ENCODE results near the gene MRPS17. TPM values are rescaled to one million over a fixed set of nuclear protein-coding genes. Genes with fewer than 3 reads are reported as not detected.
A peak's percentile ranks its signal among the peaks of the same experiment; 100 is the strongest.

The MRPS17 gene
- total RNA-seq, 6 experiments from 2014 or later: 14.5 to 20.1 (median 16.2) TPM

GRCh38 chr7:55973747-55974250 lies 22.1 kb downstream of the MRPS17 start:
- no peak for TF ChIP-seq CTCF (IDR thresholded peaks at IDR 0.05)
- peaks cover 5% of the 10 kb centered on the region for H3K36me3 Mint-ChIP-seq (ENCODE audit: low read depth)
- no peak overlapping the region for H3K27ac Mint-ChIP-seq

GRCh38 chr7:55975988-55976633 lies 24.4 kb downstream of the MRPS17 start:
- no peaks in the 10 kb centered on the region for H3K9me3 Mint-ChIP-seq
- DNase-seq: no peak
- TF ChIP-seq CTCF (IDR thresholded peaks at IDR 0.05): no peak
- H3K4me3 Mint-ChIP-seq: no peak overlapping the region
- H3K4me1 Mint-ChIP-seq (ENCODE audit: low read depth): peaks cover 17% of the 10 kb centered on the region
- H3K27ac Mint-ChIP-seq: no peak overlapping the region; the same call in 1 of the 2 replicates
- no peaks in the 10 kb centered on the region; the same call in 1 of the 2 replicates for H3K27me3 Mint-ChIP-seq (ENCODE audit: insufficient read depth)
- peaks cover 21% of the 10 kb centered on the region for H3K36me3 Mint-ChIP-seq (ENCODE audit: low read depth)

More at GRCh38 chr7:55973747-55974250, 22.1 kb downstream of the MRPS17 start:
- H3K9me3 Mint-ChIP-seq: no peaks in the 10 kb centered on the region
- no peak overlapping the region for H3K4me3 Mint-ChIP-seq
- peaks cover 17% of the 10 kb centered on the region for H3K4me1 Mint-ChIP-seq (ENCODE audit: low read depth)
- H3K27me3 Mint-ChIP-seq (ENCODE audit: insufficient read depth): peaks cover 2% of the 10 kb centered on the region; the same call in 1 of the 2 replicates
- DNase-seq: no peak

- Mint-ChIP-seq H3K9me3 (no peaks in the 10 kb centered on the region), H3K36me3 (ENCODE audit: low read depth) (peaks cover 23% of the 10 kb centered on the region), H3K27ac (peak overlapping the region; percentile 81), H3K27me3 (ENCODE audit: insufficient read depth) (peaks cover 2% of the 10 kb centered on the region), H3K4me1 (ENCODE audit: low read depth) (peaks cover 17% of the 10 kb centered on the region), H3K4me3 (peak overlapping the region; percentile 58)
- peak; percentile 85 for DNase-seq
- no peak for TF ChIP-seq CTCF (IDR thresholded peaks at IDR 0.05)
These were observed 26.2 kb downstream of the MRPS17 start for GRCh38 chr7:55977831-55978230.

- no peak for TF ChIP-seq CTCF (IDR thresholded peaks at IDR 0.05)
- Mint-ChIP-seq H3K4me3 (no peak overlapping the region), H3K4me1 (ENCODE audit: low read depth) (peaks cover 24% of the 10 kb centered on the region), H3K36me3 (ENCODE audit: low read depth) (peaks cover 23% of the 10 kb centered on the region), H3K27me3 (ENCODE audit: insufficient read depth) (peaks cover 2% of the 10 kb centered on the region), H3K27ac (no peak overlapping the region), H3K9me3 (no peaks in the 10 kb centered on the region)
- DNase-seq: no peak
These were observed 28.6 kb downstream of the MRPS17 start for GRCh38 chr7:55980266-55980665.

- no peak overlapping the region for H3K4me3 Mint-ChIP-seq
- TF ChIP-seq CTCF (IDR thresholded peaks at IDR 0.05): no peak
- peaks cover 7% of the 10 kb centered on the region for H3K4me1 Mint-ChIP-seq (ENCODE audit: low read depth)
- H3K9me3 Mint-ChIP-seq: no peaks in the 10 kb centered on the region
- H3K36me3 Mint-ChIP-seq (ENCODE audit: low read depth): peaks cover 23% of the 10 kb centered on the region
- H3K27ac Mint-ChIP-seq: no peak overlapping the region
- no peak for DNase-seq
- peaks cover 2% of the 10 kb centered on the region; the same call in 1 of the 2 replicates for H3K27me3 Mint-ChIP-seq (ENCODE audit: insufficient read depth)
These were observed 31.9 kb downstream of the MRPS17 start for GRCh38 chr7:55983537-55983936.

Measured in HFFc6 (cell line).